Right kidney (tissue), 1 donor: Measurements from ENCODE around the gene MRPL40.

Experiments
- DNase-seq: peaks from one replicate; pipeline ENCODE4 v3.0.0-alpha.2; 2016

MRPL40 gene

GRCh38 chr22:19463008-19463407, 30.7 kb downstream of the MRPL40 start:
- no peak for DNase-seq

DNA sequence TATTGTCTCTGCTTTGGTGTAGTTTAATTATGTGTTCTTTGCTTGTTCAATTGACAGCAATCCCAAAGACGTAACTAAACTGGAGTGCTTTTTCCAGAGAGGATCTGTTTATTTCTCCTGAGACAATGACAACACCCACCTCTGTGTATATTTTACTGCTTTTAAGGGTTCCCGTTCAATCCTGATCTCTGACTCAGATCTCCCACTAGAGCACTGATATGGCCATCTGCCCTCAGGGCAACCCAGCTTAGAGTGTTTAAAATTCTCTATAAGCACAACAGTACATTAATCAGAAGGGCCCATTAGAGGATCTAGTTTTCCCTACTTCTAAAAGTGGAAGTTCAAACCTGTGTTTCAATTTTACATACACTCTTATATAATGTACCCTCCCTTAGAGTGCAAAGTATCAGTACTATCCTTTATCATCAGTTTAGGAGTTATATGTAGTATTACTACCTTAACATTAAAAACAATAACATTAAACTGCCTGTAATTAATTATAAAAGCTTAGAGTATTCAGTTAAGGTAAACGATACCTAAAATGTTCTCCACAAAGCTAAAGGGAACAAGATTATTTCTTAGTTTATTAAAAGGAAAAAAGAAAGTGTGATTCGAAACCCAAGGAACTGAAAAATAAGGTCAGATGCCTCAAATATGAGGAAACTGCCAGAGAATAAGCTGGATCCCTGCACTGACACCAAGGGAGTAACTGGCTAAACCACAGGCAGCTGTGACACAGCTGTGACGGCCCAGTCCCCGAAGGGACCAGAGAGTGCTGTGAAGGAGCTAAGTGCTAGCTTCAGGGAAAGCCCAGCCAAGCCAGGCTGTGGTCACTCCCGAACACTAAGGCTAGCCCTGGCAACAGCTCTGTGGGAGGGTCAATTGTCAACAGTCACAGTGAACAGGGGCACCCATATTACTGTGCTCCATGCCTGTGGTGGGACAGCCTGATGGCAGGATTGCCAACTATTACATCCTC, 31.4 kb downstream of the MRPL40 start:
- DNase-seq: no peak

GRCh38 chr22:19464546-19464945, 32.2 kb downstream of the MRPL40 start:
- DNase-seq: no peak

- no peak for DNase-seq
These were observed 32.6 kb downstream of the MRPL40 start for GRCh38 chr22:19464975-19465374.

GRCh38 chr22:19466126-19466716, 33.9 kb downstream of the MRPL40 start:
- no peak for DNase-seq

GRCh38 chr22:19466848-19467752, 34.8 kb downstream of the MRPL40 start:
- DNase-seq: no peak

DNA sequence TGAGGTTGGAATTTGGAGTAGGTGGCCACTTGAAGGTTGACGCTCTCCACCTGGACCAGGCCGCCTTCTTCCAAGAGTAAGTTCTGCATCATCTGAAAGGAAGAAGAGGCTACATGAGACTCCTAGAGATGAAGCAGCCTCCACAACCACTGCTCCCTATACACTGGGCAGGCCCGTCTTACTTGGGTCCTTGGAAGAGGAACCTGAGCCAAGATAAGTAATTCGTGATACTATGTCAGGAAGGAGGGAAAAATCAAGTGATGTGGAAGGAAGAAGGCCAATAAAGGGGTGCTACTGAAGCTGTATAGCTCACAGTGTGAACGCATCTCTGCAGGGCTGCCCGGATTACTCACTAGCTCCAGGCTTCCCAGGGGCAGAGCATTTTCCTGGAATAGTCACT, 35.6 kb downstream of the MRPL40 start:
- DNase-seq: no peak

DNA sequence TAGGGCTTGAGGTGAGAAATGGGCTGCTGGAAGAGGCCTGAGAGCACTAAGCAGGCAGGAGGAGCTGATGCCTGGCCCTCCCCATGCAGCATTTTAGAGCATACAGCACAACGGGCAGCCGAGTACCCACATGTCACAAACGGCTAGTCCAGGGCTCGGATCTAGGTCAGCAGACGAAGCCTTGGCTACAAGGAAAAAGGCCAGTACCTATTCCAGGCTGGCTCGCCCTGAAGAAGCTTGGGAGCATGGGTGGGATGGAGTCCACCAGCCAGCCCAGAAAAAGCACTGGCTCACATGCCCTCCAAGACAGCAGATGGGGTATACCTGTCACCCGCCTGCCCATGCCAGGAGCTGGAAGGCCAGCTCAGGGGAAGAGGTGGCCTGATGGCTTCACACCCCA, 37.1 kb downstream of the MRPL40 start:
- no peak for DNase-seq

DNA sequence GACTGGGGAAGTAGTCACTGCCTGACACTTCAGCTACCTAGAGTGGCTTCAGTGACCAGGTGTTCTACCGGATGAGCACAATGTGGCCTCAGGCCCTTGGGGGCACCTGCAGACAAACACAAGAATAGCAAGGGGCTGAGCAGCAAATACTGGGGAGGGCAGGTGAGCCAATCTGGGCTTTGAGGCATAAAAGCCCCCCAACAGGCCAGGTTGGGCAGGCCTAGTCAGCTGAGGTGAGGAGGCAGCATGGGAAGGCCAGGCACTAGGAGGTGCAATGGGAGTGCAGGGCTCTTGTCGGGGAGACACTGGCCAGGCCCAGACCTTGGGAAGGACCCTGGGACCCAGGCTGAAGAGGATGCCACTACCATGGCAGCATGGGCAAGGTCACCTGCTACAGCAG, 37.7 kb downstream of the MRPL40 start:
- DNase-seq: no peak

DNA sequence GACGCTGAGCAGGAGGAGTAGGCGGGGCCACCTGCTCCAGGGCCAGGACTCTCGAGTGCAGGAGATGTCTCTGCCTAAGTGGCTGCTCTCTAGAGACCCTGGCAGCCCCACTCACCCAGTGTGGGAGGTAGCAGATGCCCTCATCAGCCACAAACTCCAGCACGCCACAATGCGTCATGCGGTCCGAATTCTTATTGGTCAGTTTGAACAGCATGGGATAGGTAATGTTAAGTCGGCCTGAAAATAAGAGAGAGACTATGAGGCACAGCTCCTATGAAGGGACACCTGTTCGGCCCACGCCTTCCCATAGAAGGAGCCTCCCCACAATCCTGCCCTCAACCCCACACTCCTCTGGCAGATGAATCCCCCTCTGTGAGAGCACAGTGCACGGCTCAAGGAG, 39.2 kb downstream of the MRPL40 start:
- DNase-seq: no peak

- DNase-seq: no peak
These were observed 39.9 kb downstream of the MRPL40 start for GRCh38 chr22:19472233-19472632.

GRCh38 chr22:19473578-19473977, 41.2 kb downstream of the MRPL40 start:
- DNase-seq: no peak

DNA sequence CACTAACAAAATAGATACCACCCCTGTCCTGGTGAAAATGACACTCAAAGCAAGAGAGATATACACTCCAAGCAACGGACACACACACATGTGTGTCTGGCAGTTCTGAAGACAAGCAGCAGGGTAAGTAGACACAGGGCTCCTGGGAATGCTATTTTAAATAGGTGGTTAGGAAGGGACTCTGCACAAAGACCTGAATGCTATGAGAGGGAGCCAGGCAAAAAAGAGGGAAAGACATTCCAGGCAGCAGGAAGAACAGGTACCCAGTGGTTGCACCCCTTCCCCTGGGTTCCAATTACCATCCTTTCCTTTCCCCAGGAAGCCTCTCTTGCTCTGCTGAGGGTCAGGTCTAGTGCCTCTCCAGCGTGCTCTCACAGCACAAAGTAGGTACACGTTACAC, 43.7 kb downstream of the MRPL40 start:
- no peak for DNase-seq

GRCh38 chr22:19477321-19478044, 45.1 kb downstream of the MRPL40 start:
- DNase-seq: peak; percentile 2

DNA sequence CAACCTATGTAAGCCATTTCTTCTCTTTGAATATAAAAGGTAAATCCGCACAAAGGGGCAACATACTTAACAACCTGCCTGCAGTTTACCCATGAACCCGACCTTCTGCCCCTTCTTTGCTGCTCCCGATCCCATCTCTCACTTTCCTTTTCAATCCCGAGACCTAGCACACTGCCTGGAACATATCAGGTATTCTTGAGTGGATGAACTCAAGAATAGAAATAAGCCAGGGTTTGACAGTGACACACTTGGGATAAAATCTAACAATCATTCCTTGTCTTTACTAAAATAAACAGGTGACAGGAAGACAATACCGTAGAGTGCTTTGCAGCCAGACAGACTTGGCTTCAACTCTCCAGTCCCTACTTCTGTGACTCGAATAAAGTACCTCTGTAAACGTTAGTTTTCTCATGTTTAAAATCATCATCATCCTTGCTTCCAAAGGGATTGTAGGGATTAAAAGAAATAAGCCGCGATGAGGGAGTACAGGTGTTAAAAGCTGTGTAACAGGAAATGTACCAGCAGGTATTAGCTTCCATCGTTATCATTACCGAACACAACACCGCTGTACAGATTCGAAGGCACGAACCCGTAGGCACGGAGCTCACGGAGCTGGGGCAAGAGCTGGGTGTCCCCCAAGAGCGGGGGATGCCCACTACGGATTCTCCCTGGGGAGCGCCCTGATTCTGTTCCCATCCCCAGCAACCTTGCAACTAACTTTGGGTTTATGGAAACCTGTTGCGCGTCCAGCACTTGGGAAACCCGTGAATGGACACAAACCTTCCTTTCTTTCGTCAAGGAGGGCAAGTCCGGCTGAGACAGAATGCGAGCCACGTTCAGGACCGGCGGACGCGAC, 45.9 kb downstream of the MRPL40 start:
- peak; percentile 69 for DNase-seq

GRCh38 chr22:19478901-19479354, 46.6 kb downstream of the MRPL40 start, which contains the start of gene UFD1:
Gene UFD1 (minus strand): TSS chr22:19479193. CDS start chr22:19479085, 108 bp downstream.
- DNase-seq: no peak

DNA sequence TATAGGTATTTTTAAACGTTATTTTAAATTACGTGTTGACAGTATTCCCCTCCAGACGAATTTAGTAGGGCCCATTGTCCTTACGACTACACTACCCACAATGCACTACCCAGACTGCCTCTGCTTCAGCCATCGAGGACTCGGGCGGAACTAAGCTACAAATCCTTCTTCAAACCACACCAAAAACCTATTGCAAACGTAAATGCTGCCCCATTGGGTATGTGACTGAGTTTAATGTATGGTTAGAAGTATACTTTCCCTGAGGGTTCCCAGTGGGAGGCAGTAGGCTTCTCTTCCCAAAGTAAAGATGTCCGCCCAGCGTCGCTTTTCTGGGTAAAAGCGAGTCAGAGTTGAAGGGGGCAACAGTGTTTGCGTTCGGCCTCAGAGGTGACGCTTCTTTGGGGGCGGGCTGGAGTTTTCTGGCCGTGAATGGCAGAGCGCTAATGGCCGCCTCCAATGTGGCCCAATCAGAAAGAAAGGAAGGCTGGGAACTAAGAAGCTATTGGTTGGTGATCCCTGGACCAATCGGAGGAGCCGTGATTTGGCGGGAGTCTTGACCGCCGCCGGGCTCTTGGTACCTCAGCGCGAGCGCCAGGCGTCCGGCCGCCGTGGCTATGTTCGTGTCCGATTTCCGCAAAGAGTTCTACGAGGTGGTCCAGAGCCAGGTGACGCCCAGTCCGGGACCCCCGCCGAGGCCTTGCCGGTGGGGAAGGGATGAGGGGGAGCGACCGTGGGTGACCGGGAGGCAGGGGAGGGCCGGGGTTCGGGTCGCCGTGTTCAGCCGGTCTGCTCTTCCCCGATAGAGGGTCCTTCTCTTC, 47.2 kb downstream of the MRPL40 start, which contains the start of gene CDC45:
Gene CDC45 (plus strand): TSS at position 566 of the 818 bp plus-strand sequence. CDS start 49 bp downstream, at position 615.
- peak; percentile 100 for DNase-seq

GRCh38 chr22:19480173-19480568, 47.8 kb downstream of the MRPL40 start:
- DNase-seq: no peak

DNA sequence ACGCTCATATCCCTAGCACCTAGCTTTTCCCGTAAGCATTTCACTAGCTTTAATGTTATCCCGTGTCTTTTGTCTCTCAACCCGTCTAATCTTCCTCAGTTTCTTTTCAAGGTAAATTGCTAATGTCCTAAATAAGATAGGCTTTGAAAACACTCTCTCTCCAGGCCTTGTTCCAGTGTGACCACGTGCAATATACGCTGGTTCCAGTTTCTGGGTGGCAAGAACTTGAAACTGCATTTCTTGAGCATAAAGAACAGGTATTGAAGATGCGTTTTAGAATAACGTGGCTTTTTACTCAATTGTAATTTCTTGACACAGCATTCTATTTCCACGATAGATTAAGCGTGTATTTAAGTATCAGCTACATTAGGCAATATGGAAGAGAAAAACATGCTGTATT, 48.4 kb downstream of the MRPL40 start:
- DNase-seq: no peak

- DNase-seq: no peak
These were observed 50.0 kb downstream of the MRPL40 start for GRCh38 chr22:19482297-19482696.
